Measurements from ENCODE around the gene WDR55. TPM values are rescaled to one million over a fixed set of nuclear protein-coding genes. Genes with fewer than 3 reads are reported as not detected.
"Not testable (repeated sequence)": the region's sequence is repeated elsewhere in the genome, so short reads cannot be mapped to it uniquely, and the experiment has no call there.

Gene WDR55, protein sequence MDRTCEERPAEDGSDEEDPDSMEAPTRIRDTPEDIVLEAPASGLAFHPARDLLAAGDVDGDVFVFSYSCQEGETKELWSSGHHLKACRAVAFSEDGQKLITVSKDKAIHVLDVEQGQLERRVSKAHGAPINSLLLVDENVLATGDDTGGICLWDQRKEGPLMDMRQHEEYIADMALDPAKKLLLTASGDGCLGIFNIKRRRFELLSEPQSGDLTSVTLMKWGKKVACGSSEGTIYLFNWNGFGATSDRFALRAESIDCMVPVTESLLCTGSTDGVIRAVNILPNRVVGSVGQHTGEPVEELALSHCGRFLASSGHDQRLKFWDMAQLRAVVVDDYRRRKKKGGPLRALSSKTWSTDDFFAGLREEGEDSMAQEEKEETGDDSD
- 10 to 100 TPM; 41.8 to 45.4 TPM for total RNA-seq

GRCh38 chr5:140664359-140665119 lies at the start of gene WDR55:
TSS of gene WDR55 (plus strand) at chr5:140664904. CDS start at chr5:140664913, 9 bp downstream.
- ATAC-seq (ENCODE audit: low read depth) = peak; percentile 94
- peaks cover 29% of the 10 kb centered on the region for H3K36me3 Mint-ChIP-seq
- POLR2A ChIA-PET = interaction anchor here (0.6 to 4.5 kb wide), 8 partner anchors 10 to 142 kb away, joined by 3 to 38 read pairs (median 4); partner anchors contain the start of genes HARS1, HARS2, IK and NDUFA2
- H3K4me3 Mint-ChIP-seq = peak within 1 kb of the TSS; percentile 99
- peak within 1 kb of the TSS; percentile 95 for H3K27ac Mint-ChIP-seq
- peak; percentile 96 for DNase-seq
- no peaks in the 10 kb centered on the region for H3K9me3 Mint-ChIP-seq
- no peaks in the 10 kb centered on the region for H3K27me3 Mint-ChIP-seq
- H3K4me1 Mint-ChIP-seq = peaks cover 16% of the 10 kb centered on the region

GRCh38 chr5:140622301-140622700 lies 42.4 kb upstream of the WDR55 start:
- H3K36me3 Mint-ChIP-seq = no peaks in the 10 kb centered on the region
- no peak for ATAC-seq (ENCODE audit: low read depth)
- no peak for DNase-seq
- peaks cover 1% of the 10 kb centered on the region for H3K9me3 Mint-ChIP-seq
- POLR2A ChIA-PET = no interaction called here
- no peaks in the 10 kb centered on the region for H3K4me1 Mint-ChIP-seq
- no peak overlapping the region for H3K27ac Mint-ChIP-seq
- no peak overlapping the region for H3K4me3 Mint-ChIP-seq
- peaks cover 51% of the 10 kb centered on the region for H3K27me3 Mint-ChIP-seq

DNA sequence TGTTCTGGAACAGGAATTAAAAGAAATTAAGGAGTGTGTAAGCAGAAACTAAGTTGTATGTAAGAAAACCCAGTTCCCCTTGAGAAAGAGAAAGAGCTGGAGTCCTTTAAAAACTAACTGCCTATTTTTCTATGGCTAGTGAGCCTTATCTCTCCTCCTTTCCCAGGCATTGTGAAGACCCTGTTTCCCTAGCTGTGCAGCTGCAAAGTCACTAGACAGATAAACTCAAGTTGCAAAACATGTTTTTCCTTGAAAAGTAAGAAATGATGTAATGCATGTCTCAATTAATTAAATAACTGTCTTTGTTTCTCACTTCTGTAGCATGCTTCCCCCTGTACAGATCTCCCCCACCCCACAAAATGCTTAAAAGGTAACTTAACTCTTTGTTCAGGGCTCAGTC lies 41.6 kb upstream of the WDR55 start:
- H3K9me3 Mint-ChIP-seq; H3K36me3 Mint-ChIP-seq; H3K4me1 Mint-ChIP-seq; POLR2A ChIA-PET; H3K27ac Mint-ChIP-seq; DNase-seq; ATAC-seq (ENCODE audit: low read depth); H3K4me3 Mint-ChIP-seq: not testable (repeated sequence)
- peaks cover 47% of the 10 kb centered on the region for H3K27me3 Mint-ChIP-seq

DNA sequence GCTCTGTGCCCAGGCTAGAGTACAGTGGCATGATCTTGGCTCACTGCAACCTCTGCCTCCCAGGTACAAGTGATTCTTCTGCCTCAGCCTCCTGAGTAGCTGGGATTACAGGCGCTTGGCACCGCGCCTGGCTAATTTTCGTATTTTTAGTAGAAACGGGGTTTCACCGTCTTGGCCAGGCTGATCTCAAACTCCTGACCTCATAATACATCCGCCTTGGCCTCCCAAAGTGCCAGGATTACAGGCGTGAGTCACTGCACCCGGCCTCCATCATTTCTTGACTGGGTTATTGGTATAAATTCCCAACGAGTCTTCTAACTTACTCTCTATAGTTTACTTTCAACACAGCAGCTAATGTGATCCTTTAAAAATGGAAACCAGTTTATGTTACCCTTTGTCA lies 39.8 kb upstream of the WDR55 start:
- H3K4me1 Mint-ChIP-seq; POLR2A ChIA-PET; H3K36me3 Mint-ChIP-seq; DNase-seq; H3K9me3 Mint-ChIP-seq; H3K4me3 Mint-ChIP-seq; ATAC-seq (ENCODE audit: low read depth); H3K27ac Mint-ChIP-seq: not testable (repeated sequence)
- H3K27me3 Mint-ChIP-seq = peaks cover 32% of the 10 kb centered on the region

DNA sequence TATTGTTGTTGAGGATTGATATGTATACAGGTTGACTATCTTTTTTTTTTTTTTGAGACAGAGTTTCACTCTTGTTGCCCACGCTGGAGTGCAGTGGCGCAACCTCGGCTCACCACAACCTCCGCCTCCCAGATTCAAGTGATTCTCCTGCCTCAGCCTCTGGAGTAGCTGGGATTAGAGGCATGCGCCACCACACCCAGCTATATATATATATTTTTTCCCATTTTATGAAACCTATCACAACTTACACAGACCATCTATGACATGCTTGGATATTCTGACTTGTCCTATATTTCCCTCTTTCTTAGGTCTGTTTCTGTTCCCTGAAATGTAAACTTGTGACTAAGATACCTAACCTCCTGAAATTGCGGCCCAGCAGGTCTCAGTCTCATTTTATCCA lies 36.7 kb upstream of the WDR55 start:
- Mint-ChIP-seq H3K27ac (no peak overlapping the region), H3K36me3 (peaks cover 2% of the 10 kb centered on the region), H3K27me3 (peaks cover 22% of the 10 kb centered on the region), H3K4me3 (no peak overlapping the region), H3K9me3 (peaks cover 2% of the 10 kb centered on the region), H3K4me1 (peaks cover 10% of the 10 kb centered on the region)
- POLR2A ChIA-PET = no interaction called here
- DNase-seq (no peak), ATAC-seq (ENCODE audit: low read depth) (no peak)

- no peak for DNase-seq
- Mint-ChIP-seq H3K27ac (no peak overlapping the region), H3K36me3 (peaks cover 2% of the 10 kb centered on the region), H3K4me3 (no peak overlapping the region), H3K27me3 (peaks cover 21% of the 10 kb centered on the region), H3K9me3 (peaks cover 2% of the 10 kb centered on the region), H3K4me1 (peaks cover 16% of the 10 kb centered on the region)
- ATAC-seq (ENCODE audit: low read depth) = no peak
- POLR2A ChIA-PET = no interaction called here
Measured at GRCh38 chr5:140628711-140629110, 36.0 kb upstream of the WDR55 start.

- no peak for ATAC-seq (ENCODE audit: low read depth)
- peaks cover 24% of the 10 kb centered on the region for H3K27me3 Mint-ChIP-seq
- no peak for DNase-seq
- H3K4me1 Mint-ChIP-seq = peaks cover 22% of the 10 kb centered on the region
- peaks cover 2% of the 10 kb centered on the region for H3K36me3 Mint-ChIP-seq
- POLR2A ChIA-PET = interaction anchor here (1.0 kb wide), 1 partner anchor 17 kb away, joined by 3 read pairs; the partner anchor contains the start of genes IK and NDUFA2
- H3K27ac Mint-ChIP-seq = no peak overlapping the region
- no peak overlapping the region for H3K4me3 Mint-ChIP-seq
- peaks cover 2% of the 10 kb centered on the region for H3K9me3 Mint-ChIP-seq
Measured at GRCh38 chr5:140630292-140631035, 34.2 kb upstream of the WDR55 start.

DNA sequence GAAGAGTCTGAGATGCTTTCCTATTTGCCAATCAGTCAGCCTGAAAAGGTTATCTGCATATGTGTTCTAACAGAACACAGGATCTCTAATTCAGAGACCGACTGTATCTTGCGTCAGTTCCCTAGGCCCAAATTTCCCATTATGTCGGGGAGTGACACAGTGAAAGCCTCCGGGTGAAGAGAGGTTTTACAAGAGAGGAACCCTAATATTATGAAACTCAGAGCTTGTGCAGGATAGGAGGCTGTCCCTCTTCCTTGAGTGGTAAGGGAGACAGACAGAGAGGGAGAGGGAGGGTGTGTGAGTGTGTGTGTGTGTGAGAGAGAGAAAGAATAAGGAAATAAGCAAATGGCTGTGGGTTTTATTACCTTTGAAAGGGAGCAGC lies 33.7 kb upstream of the WDR55 start:
- no peak for ATAC-seq (ENCODE audit: low read depth)
- H3K9me3 Mint-ChIP-seq = peaks cover 2% of the 10 kb centered on the region
- H3K4me3 Mint-ChIP-seq = peak overlapping the region; percentile 12
- H3K4me1 Mint-ChIP-seq = peaks cover 22% of the 10 kb centered on the region
- H3K36me3 Mint-ChIP-seq = peaks cover 2% of the 10 kb centered on the region
- no peak for DNase-seq
- POLR2A ChIA-PET = interaction anchor here (0.6 to 1.0 kb wide), 2 partner anchors 17 to 61 kb away, joined by 3 read pairs; partner anchors contain the start of genes IK and NDUFA2
- peaks cover 18% of the 10 kb centered on the region for H3K27me3 Mint-ChIP-seq
- no peak overlapping the region for H3K27ac Mint-ChIP-seq

DNA sequence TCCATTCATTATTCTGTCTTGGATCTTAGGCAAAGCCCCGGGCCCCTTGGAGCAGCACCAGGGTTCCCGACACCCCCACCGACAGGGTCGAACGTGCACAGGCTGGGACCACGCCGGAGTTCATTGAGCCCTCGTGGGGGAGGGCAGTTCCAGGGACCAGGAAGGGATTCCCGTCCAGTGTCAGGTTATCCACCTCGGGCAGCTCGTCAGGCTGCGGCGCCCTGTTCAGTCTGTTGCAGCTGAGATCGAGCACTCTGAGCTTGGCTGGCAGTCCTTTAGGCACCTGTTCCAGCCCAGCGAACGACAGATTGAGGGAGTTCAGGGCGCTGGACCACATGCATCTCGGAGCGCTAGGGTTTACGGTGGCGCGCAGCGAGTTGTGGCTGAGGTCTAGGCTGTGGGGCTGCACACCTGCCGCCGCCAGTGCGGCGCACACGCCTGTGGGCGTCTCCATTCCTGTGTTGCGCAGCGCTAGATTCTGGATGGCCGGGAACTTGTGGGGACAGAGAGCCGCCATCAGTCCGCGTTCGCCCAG lies 32.8 kb upstream of the WDR55 start:
- peak overlapping the region; percentile 83 for H3K4me3 Mint-ChIP-seq

GRCh38 chr5:140632366-140633020 lies 32.2 kb upstream of the WDR55 start:
- peaks cover 22% of the 10 kb centered on the region for H3K4me1 Mint-ChIP-seq
- H3K9me3 Mint-ChIP-seq = peaks cover 2% of the 10 kb centered on the region
- H3K36me3 Mint-ChIP-seq = peaks cover 2% of the 10 kb centered on the region
- peak; percentile 65 for DNase-seq
- peaks cover 18% of the 10 kb centered on the region for H3K27me3 Mint-ChIP-seq
- peak overlapping the region; percentile 61 for H3K27ac Mint-ChIP-seq
- peak overlapping the region; percentile 83 for H3K4me3 Mint-ChIP-seq
- POLR2A ChIA-PET = interaction anchor here (0.7 to 1.8 kb wide), 7 partner anchors 16 to 257 kb away, joined by 3 to 6 read pairs (median 5); partner anchors contain the start of genes EIF4EBP3, IK and SRA1
- peak; percentile 79 for ATAC-seq (ENCODE audit: low read depth)

More for the DNA sequence above, 32.8 kb upstream of the WDR55 start:
- Mint-ChIP-seq H3K36me3 (peaks cover 2% of the 10 kb centered on the region), H3K4me1 (peaks cover 22% of the 10 kb centered on the region), H3K27ac (no peak overlapping the region), H3K9me3 (peaks cover 2% of the 10 kb centered on the region), H3K27me3 (peaks cover 18% of the 10 kb centered on the region)
- ATAC-seq (ENCODE audit: low read depth) (peak; percentile 51), DNase-seq (no peak)
- POLR2A ChIA-PET = interaction anchor here (0.7 to 1.8 kb wide), 6 partner anchors 16 to 257 kb away, joined by 3 to 5 read pairs (median 5); partner anchors contain the start of genes IK and SRA1

- no peak for DNase-seq
- peak within 1 kb of the TSS; percentile 61 for H3K27ac Mint-ChIP-seq
- POLR2A ChIA-PET = interaction anchor here (1.2 to 2.2 kb wide), 6 partner anchors 15 to 258 kb away, joined by 5 to 8 read pairs (median 5); partner anchors contain the start of genes EIF4EBP3, IK and SRA1
- ATAC-seq (ENCODE audit: low read depth) = peak; percentile 17
- H3K27me3 Mint-ChIP-seq = peaks cover 21% of the 10 kb centered on the region
- peaks cover 1% of the 10 kb centered on the region for H3K36me3 Mint-ChIP-seq
- H3K4me3 Mint-ChIP-seq = peak within 1 kb of the TSS; percentile 83
- peaks cover 23% of the 10 kb centered on the region for H3K4me1 Mint-ChIP-seq
- H3K9me3 Mint-ChIP-seq = peaks cover 1% of the 10 kb centered on the region
Measured at GRCh38 chr5:140633021-140633471, 31.7 kb upstream of the WDR55 start, which contains the start of gene CD14. TSS of gene CD14 (minus strand) at chr5:140633175. CDS start at chr5:140633071, 104 bp downstream.

- Mint-ChIP-seq H3K4me3 (peak overlapping the region; percentile 83), H3K4me1 (peaks cover 25% of the 10 kb centered on the region), H3K27me3 (peaks cover 17% of the 10 kb centered on the region), H3K36me3 (no peaks in the 10 kb centered on the region), H3K27ac (no peak overlapping the region), H3K9me3 (no peaks in the 10 kb centered on the region)
- ATAC-seq (ENCODE audit: low read depth) (no peak), DNase-seq (no peak)
- POLR2A ChIA-PET = interaction anchor here (1.2 to 2.2 kb wide), 4 partner anchors 64 to 86 kb away, joined by 4 to 8 read pairs (median 6); partner anchors contain the start of genes APBB3, EIF4EBP3 and SRA1
Measured at GRCh38 chr5:140633501-140633900, 31.2 kb upstream of the WDR55 start.
